NCI-H446 (cell line): ENCODE results near the gene CTBP1.

ENCODE experiments used
- DNase-seq, 2 experiments: peaks; one replicate each; lab custom pipeline; 2025; lab: John Stamatoyannopoulos, UW

The CTBP1 gene

GRCh38 chr4:1196421-1197183 lies 52.3 kb downstream of the CTBP1 start:
- no peak for DNase-seq

- no peak for DNase-seq
Measured at GRCh38 chr4:1195891-1196401, 53.0 kb downstream of the CTBP1 start.

DNA sequence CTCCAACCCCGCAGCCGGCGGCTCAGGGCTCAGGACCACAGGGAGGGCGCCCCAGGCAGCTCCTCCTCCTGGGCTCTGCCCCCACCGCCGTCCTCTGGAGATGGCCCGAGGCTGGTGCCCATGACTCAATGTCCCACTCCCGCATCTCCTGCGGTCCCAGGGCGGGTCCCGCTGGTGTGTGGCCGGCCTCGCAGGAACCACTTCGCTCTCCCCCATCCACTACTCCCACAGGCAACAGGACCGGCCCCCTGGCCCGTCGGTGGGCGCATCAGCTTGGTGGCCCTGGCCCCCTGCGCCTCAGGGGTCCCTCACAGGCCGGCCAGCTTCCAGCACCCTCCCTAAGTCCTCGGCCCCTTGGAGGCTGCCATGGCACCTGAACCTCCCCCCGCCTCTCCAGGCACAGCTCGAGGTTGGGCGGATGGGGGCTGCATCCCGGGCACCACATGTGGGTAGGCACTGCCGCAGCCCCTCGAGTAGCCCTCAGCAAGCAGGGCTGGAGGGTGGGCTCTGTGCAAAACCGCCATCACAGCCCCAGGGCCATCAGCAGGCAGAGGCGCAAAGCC lies 53.7 kb downstream of the CTBP1 start:
- no peak for DNase-seq

GRCh38 chr4:1194010-1194900 lies 54.7 kb downstream of the CTBP1 start:
- DNase-seq, result peak in 1 of 2 experiments; percentile 73

- DNase-seq, result no peak
Measured at GRCh38 chr4:1193206-1194009, 55.5 kb downstream of the CTBP1 start.

DNA sequence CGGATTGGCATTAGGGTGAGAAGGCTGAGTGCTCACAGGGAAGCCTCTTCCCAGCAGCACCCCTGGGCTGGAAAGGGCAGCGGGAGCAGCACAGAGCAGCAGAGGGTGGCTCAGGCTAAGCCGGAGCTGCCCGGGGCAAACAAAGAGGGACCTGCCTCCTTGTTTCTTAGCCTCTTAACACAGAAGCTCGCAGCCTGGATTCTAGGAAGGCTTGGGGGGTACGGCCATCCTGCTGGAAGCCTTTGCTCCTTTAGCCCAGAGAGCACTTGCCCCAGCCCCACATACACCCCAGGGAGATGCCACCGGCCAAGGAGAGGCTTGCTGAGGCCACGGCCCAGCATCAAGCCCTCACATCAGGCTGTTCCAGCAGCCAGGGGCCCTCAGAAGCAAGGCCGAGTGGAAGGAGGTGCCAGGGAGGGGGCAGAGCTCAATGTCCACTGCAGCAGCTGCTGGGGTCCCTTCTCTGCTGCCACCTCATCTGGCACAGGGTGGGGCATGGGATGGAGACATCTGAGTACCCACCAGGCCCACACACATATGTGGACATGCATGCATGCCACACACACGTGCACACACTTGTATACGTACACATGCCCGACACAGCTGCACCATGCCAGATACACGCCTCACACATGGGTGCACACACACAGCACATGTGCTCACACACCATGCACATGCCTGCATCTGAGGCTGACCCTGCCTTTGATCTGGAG lies 56.3 kb downstream of the CTBP1 start:
- DNase-seq, result peak in 1 of 2 experiments; percentile 72

- DNase-seq, result peak; percentile 73 to 91
Measured at GRCh38 chr4:1192091-1192492, 56.8 kb downstream of the CTBP1 start.

DNA sequence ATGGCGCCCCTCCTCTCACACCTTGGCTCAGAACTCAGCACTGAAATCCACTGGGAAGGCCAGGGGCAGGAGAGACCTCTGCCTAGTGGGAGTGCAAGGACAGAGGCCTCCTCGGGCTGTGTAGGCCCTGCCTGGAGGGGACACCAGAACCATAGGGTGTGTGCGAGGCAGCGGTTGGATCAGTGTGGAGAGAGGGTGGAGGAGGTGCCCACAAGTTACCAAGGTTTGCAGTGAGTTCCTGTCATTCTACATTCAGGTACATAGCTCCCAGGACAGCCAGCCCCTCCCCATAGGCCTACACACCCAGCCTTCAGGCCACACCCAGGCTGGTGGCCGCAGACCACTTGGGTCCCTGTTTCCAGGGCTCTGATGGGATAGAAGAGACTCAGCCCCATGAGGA lies 57.3 kb downstream of the CTBP1 start:
- no peak for DNase-seq

GRCh38 chr4:1187182-1187581 lies 61.7 kb downstream of the CTBP1 start:
- no peak for DNase-seq

DNA sequence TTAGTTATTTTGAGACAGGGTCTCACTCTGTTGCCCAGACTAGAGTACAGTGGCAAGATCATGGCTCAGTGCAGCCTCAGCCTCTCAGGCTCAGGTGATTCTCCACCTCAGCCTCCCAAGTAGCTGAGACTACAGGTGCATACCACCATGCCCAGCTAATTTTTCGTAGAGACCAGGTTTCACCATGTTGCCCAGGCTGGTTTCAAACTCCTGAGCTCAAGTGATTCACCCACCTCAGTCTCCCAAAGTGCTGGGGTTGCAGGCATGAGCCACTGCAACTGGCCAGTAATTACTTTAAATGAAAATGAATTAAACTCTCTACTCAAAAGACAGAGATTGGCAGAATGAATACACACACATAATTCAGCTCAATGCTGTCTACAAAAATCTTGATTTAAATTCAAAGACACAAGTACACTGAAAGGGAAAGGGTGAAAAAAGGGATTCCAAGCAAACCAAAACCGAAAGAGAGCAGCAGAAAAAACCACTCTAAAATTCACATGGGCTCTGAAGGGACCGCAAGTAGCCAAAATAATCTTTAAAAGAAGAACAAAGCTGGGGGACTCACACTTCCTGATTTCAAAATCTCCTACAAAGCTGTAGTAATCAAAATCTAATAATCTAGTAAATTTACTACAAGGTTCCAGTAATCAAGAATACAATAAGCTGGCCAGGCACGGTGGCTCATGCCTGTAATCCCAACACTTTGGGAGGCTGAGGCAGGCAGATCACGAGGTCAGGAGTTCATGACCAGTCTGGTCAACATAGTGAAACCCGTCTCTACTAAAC lies 64.8 kb downstream of the CTBP1 start:
- DNase-seq, result no peak

- DNase-seq, result no peak
Measured at GRCh38 chr4:1182313-1182712, 66.6 kb downstream of the CTBP1 start.

- no peak for DNase-seq
Measured at GRCh38 chr4:1180663-1181062, 68.3 kb downstream of the CTBP1 start.

GRCh38 chr4:1179976-1180375 lies 69.0 kb downstream of the CTBP1 start:
- DNase-seq, result no peak

DNA sequence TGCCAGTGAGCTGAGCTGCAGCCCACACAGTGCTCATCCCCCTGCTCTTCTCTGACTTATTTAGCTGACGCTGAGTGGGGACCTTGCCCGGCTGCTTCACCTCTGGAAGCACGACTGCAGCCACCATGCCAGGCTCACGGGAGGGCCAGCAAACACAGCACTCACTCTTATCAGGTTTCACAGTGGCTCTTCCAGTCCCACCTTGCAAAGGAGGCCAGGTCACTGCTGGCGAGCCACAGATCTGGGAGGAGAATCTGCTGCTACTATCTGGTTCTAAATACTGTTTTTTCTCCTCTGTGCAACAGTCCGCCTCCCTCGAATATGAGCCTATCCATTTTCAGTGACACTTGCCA lies 69.9 kb downstream of the CTBP1 start:
- no peak for DNase-seq

DNA sequence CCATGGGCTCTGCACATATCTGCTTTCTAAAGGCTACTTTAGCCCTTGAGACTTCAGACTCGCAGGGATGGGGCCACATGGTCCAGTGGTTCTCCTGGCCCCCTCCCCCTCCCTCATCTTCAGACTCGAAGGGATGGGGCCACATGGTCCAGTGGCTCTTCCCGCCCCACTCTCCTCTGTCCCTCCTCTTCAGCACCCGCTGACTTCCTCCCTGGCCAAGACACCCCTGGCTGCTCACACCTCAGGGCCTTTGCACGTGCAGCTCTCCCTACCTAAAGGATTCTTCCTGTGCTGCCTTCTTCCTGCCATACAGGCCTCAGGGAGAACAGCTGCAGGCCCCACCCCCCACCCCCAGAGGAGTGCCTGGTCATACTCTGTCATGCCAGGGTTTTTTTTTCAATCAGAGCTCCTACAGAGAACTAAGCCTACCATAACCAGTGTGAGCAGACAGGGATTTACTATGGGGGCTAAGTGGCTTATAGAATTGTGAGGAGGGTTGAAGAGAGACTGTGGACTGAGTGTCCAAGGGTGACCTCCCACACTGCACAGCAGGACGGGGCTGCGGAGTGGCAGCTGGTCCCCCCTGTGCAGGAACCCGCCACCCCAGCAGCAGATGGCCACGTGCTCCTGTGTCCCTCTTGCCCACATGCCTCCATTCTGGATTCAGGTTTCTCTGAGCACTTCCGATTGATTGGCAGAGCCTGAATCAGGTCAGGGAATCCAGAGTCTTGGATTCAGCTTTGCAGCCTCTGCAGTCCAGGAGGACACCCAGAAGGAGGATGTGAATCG lies 70.4 kb downstream of the CTBP1 start:
- no peak for DNase-seq

GRCh38 chr4:1177274-1178141 lies 71.4 kb downstream of the CTBP1 start:
- no peak for DNase-seq

- DNase-seq, result no peak
Measured at GRCh38 chr4:1176398-1177273, 72.3 kb downstream of the CTBP1 start.
